C4-2B (cell line): ENCODE data around the gene GRK2.

Source experiments
- ZFX ChIP-seq: fragments of 450-650 bp; IDR thresholded peaks from 2 replicates; pipeline ENCODE4 v1.6.1; 2017
- TF ChIP-seq, protein P1 (sequence below): fragments of 450-650 bp; conservative IDR thresholded peaks from 2 replicates; pipeline ENCODE4 v1.5.1; 2017; ENCODE audit warnings: mild to moderate bottlenecking

DNA sequence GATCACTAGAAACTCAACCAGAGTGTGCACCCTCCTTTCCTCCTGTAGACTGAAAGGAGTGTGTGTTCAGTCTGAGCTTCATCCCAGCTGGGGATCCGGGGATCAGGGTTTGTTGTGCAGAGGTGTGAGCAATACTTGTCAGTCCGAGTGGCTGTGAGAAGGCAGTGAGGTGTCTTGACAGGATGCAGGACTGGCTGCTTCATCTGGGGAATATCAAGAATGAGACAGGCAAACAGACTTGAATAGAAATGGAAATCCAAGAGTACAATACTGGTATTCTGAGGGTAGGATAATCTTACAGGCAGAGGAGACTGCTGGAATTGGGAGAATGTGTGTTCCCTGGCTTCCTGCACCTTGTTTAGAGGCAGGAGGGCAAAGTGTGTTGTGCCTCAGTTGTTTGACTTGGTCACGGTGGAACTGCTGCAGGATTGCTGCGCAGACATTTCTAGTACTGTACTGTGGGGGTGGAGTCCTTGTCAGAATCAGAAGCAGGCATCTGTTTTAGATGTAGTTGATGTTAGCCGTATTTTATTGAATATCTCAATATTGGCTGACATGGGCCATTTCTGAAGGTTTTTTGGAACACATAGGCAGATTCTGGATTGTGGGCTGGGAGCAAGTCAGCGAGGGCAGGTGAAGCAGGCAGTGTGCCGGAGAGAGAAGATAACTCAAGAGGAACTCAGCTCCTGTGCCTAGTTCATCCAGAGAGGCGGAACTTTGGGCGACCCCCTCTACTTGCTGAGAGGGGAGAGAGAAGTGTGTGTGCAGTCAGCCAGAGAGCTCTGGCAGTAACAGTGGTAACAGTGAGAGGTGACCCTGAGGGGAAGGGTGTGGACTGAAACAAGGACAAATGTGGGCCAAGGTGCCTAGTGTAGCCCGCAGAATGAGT is 27.1 kb upstream of the GRK2 start:
- TF ChIP-seq, protein P1, sequence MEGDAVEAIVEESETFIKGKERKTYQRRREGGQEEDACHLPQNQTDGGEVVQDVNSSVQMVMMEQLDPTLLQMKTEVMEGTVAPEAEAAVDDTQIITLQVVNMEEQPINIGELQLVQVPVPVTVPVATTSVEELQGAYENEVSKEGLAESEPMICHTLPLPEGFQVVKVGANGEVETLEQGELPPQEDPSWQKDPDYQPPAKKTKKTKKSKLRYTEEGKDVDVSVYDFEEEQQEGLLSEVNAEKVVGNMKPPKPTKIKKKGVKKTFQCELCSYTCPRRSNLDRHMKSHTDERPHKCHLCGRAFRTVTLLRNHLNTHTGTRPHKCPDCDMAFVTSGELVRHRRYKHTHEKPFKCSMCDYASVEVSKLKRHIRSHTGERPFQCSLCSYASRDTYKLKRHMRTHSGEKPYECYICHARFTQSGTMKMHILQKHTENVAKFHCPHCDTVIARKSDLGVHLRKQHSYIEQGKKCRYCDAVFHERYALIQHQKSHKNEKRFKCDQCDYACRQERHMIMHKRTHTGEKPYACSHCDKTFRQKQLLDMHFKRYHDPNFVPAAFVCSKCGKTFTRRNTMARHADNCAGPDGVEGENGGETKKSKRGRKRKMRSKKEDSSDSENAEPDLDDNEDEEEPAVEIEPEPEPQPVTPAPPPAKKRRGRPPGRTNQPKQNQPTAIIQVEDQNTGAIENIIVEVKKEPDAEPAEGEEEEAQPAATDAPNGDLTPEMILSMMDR, result no peak
- TF ChIP-seq ZFX, result no peak
